K562 (cell line): ENCODE measurements around the gene AAK1. TPM values are rescaled to one million over a fixed set of nuclear protein-coding genes. Genes with fewer than 3 reads are reported as not detected.

Source experiments
- DPF2 ChIP-seq: fragments of 450-650 bp; IDR thresholded peaks from 2 replicates; pipeline ENCODE4 v1.6.1; 2016
- GABPA ChIP-seq: fragments of 200-800 bp; sonication (Bioruptor generic); conservative IDR thresholded peaks from 2 replicates; pipeline ENCODE4 v1.6.1; 2016; ENCODE audit warnings: low read depth, missing genetic modification characterization, missing compliant biosample characterization
- HDAC1 ChIP-seq, 2 experiments: fragments of 450-650 bp; IDR thresholded peaks; 2 replicates each; pipeline ENCODE4 v1.6.1; 2016 to 2017; ENCODE audit warnings: inconsistent platforms in 1 of 2, mild to moderate bottlenecking in 1 of 2, moderate library complexity in 1 of 2
- L3MBTL2 ChIP-seq: fragments of 450-650 bp; IDR thresholded peaks from 2 replicates; pipeline ENCODE4 v1.6.1; 2016; ENCODE audit warnings: mild to moderate bottlenecking, moderate library complexity
- NFXL1 ChIP-seq: fragments of 450-650 bp; formaldehyde crosslinking; IDR thresholded peaks from 2 replicates; pipeline ENCODE4 v1.4.0; 2021; ENCODE audit warnings: mild to moderate bottlenecking
- PHF21A ChIP-seq: fragments of 450-650 bp; IDR thresholded peaks from 2 replicates; pipeline ENCODE4 v1.6.1; 2017; ENCODE audit warnings: low read depth, borderline replicate concordance
- RB1 ChIP-seq: fragments of 450-650 bp; IDR thresholded peaks from 2 replicates; pipeline ENCODE4 v1.6.1; 2017; ENCODE audit warnings: low read depth, mild to moderate bottlenecking
- TCF15 ChIP-seq: fragments of 250-450 bp; sonication (Bioruptor Pico); IDR thresholded peaks from 2 replicates; pipeline ENCODE4 v1.8.0; 2022; ENCODE audit warnings: moderate library complexity, mild to moderate bottlenecking, inconsistent platforms
- TEAD1 ChIP-seq, 2 experiments: fragments of 450-650 bp in 1 of 2; sonication (generic) in 1 of 2; formaldehyde crosslinking; IDR thresholded peaks; 2 replicates each; pipeline versions ENCODE4 v1.4.0 to v1.8.0; 2020 to 2022; ENCODE audit warnings: mild to moderate bottlenecking in 2 of 2, missing genetic modification reagents in 1 of 2
- TOE1 ChIP-seq, 2 experiments: fragments of 450-650 bp in 1 of 2; sonication (generic) in 1 of 2; formaldehyde crosslinking in 1 of 2; IDR thresholded peaks; 2 replicates each; pipeline versions ENCODE4 v1.7.1 to v1.8.0; 2016 to 2022; ENCODE audit warnings: borderline replicate concordance in 2 of 2, mild to moderate bottlenecking in 2 of 2, antibody characterized with exemption in 1 of 2, inconsistent platforms in 1 of 2, low read depth in 1 of 2, missing genetic modification reagents in 1 of 2, moderate library complexity in 1 of 2
- UBTF ChIP-seq, 2 experiments: IDR thresholded peaks; 2 replicates each; pipeline ENCODE4 v1.6.1; 2012; ENCODE audit warnings: improper control_type of control experiment in 2 of 2, low read depth in 2 of 2, low read length in 2 of 2, borderline replicate concordance in 1 of 2
- ZBTB43 ChIP-seq: sonication (generic); formaldehyde crosslinking; IDR thresholded peaks from 2 replicates; pipeline ENCODE4 v1.8.0; 2023; ENCODE audit warnings: mild to moderate bottlenecking, missing genetic modification reagents
- ZEB2 ChIP-seq: fragments of 450-650 bp; IDR thresholded peaks from 2 replicates; pipeline ENCODE4 v1.6.1; 2016
- ZNF395 ChIP-seq: fragments of 200-800 bp; sonication (Bioruptor generic); IDR thresholded peaks from 2 replicates; pipeline ENCODE4 v1.6.1; 2017; ENCODE audit warnings: missing genetic modification characterization, missing compliant biosample characterization
- polyA plus RNA-seq, 8 experiments: library from polyadenylated mRNA; depleted of rRNA in 4 of 8; stranded (reverse) in 5 of 8; unstranded in 3 of 8; fragments of >200 nt; fragmentation: Nextera tagmentation in 2 of 8; fragmentation: Illumina TruSeq in 1 of 8; extraction: Ambion mirVana in 2 of 8; extraction: Trizol in 1 of 8; gene quantifications; 2 replicates each; pipeline versions ENCODE4 v1.2.1 to v1.2.3, GENCODE V29; 2011 to 2014; ENCODE audit warnings: inconsistent platforms in 1 of 8, missing spikeins in 1 of 8
- total RNA-seq, 7 experiments: library from RNA; depleted of rRNA in 6 of 7; stranded (reverse); fragments of >200 nt in 6 of 7; fragmentation: Illumina TruSeq in 2 of 7; extraction: Trizol in 2 of 7; gene quantifications; 2 replicates each; pipeline versions ENCODE4 v1.2.1 to v1.2.3, GENCODE V29; 2011 to 2021; ENCODE audit warnings: low replicate concordance in 1 of 7

Gene AAK1
- total and polyA plus RNA-seq, 9 of the 15 experiments (the other 6 are each of a cell fraction or from before 2014, with no cell fraction given), result 0.89 to 17.1 (median 6.0) TPM

- TF ChIP-seq ZBTB43 (CRISPR knock-in tag) (no peak), TCF15 (CRISPR knock-in tag) (no peak), TEAD1 (CRISPR knock-in tag; IDR thresholded peaks at IDR 0.05) (peak in 1 of 2 experiments; percentile 57; a peak in 1 of 4 replicates), GABPA (tag) (0 out of 2 replicates have a peak, but pooled peaks have one; percentile 12), NFXL1 (no peak), PHF21A (no peak), DPF2 (peak; percentile 57; the same call in 1 of the 2 replicates), TOE1 (IDR thresholded peaks at IDR 0.05; ENCODE audit: borderline replicate concordance) (no peak), TOE1 (CRISPR knock-in tag; IDR thresholded peaks at IDR 0.05; ENCODE audit: borderline replicate concordance, low read depth) (no peak), RB1 (no peak), HDAC1 (IDR thresholded peaks at IDR 0.05) (peak; percentile 22 to 56; a peak in 3 of 4 replicates), ZNF395 (CRISPR knock-in tag) (no peak), L3MBTL2 (no peak), ZEB2 (no peak), UBTF (IDR thresholded peaks at IDR 0.05; ENCODE audit: borderline replicate concordance in 1 of 2, low read depth in 2 of 2, low read length in 2 of 2) (no peak)
Observed at GRCh38 chr2:69660637-69661036, 17.1 kb upstream of the AAK1 start (continued).
